Bronchial epithelial cell (primary cell): Measurements from ENCODE around the gene KMO. TPM values are rescaled to one million over a fixed set of nuclear protein-coding genes. Genes with fewer than 3 reads are reported as not detected.

ENCODE experiments used
- DNase-seq: peaks from one replicate; pipeline ENCODE4 v3.0.0-alpha.2; 2010; ENCODE audit warnings: low read depth
- FAIRE-seq: peaks from 2 replicates; lab custom pipeline; 2011; peaks lifted over from hg19 to GRCh38; lab: Jason Lieb, UNC
- H3K27me3 ChIP-seq: 2 replicates; pipeline ENCODE4 v1.5.1; 2011; ENCODE audit warnings: low read length; ENCODE audit not compliant: control insufficient read depth, insufficient read depth
- H3K36me3 ChIP-seq: 2 replicates; pipeline ENCODE4 v1.5.1; 2011; ENCODE audit warnings: low read length; ENCODE audit not compliant: control insufficient read depth, insufficient read depth
- H3K4me3 ChIP-seq: 2 replicates; pipeline ENCODE4 v1.5.1; 2011; ENCODE audit warnings: mild to moderate bottlenecking, low read depth, low read length, control low read depth
- total RNA-seq: library from RNA; depleted of rRNA; stranded (reverse); fragments of >200 nt; gene quantifications from 2 replicates; pipeline ENCODE4 v1.2.1, GENCODE V29; 2014
- TF ChIP-seq, protein P1 (sequence below): IDR thresholded peaks from 2 replicates; pipeline ENCODE4 v1.5.1; 2011; ENCODE audit warnings: mild to moderate bottlenecking, moderate library complexity, low read length, control low read depth, inconsistent platforms; ENCODE audit not compliant: insufficient read depth, severe bottlenecking

The KMO gene
- total RNA-seq, 1 donor from 2014 or later = not detected

DNA sequence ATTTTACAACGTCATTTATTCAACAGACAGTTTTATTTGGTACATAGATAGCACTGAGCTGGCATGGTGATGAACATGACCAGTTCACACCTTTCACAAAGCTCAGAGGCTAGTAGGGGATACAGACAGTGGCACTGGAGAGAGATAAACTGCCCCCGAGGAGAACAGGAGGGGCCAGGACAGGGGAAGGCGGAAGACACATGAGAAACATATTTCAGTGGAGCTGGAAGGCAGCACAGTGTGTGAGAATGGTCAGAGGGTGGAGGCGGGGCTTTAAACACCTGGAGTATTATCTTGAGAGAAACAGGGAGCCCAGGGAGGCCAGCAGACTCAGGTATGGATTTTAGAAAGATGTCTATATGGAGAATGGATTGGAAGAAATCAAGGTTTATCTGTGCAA is 58.5 kb downstream of the KMO start:
- Histone ChIP-seq H3K36me3 (no peaks in the 10 kb centered on the region), H3K27me3 (no peaks in the 10 kb centered on the region), H3K4me3 (no peak overlapping the region)
- FAIRE-seq = no peak
- TF ChIP-seq, protein P1, sequence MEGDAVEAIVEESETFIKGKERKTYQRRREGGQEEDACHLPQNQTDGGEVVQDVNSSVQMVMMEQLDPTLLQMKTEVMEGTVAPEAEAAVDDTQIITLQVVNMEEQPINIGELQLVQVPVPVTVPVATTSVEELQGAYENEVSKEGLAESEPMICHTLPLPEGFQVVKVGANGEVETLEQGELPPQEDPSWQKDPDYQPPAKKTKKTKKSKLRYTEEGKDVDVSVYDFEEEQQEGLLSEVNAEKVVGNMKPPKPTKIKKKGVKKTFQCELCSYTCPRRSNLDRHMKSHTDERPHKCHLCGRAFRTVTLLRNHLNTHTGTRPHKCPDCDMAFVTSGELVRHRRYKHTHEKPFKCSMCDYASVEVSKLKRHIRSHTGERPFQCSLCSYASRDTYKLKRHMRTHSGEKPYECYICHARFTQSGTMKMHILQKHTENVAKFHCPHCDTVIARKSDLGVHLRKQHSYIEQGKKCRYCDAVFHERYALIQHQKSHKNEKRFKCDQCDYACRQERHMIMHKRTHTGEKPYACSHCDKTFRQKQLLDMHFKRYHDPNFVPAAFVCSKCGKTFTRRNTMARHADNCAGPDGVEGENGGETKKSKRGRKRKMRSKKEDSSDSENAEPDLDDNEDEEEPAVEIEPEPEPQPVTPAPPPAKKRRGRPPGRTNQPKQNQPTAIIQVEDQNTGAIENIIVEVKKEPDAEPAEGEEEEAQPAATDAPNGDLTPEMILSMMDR = no peak
- no peak for DNase-seq

DNA sequence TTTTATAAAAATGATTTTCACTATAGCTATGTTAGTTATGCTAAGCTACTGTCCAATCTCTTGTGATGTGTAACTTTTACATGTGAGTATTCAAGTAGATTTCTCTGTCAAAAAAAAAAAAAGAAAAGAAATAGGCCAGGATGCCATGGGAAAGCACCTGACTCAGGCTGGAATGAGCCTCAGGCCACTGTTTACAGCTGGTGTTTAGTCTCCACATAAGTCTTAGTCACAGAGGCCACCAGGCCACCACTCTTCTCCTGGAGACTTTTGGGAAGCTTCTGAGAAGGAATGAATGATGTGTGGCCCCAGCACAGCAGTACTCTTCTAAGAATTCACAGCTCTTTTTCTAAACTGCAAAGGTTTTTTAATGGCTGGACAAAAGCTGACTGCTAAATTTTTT is 59.1 kb downstream of the KMO start:
- no peaks in the 10 kb centered on the region for H3K27me3 ChIP-seq
- TF ChIP-seq, protein P1 = no peak
- no peaks in the 10 kb centered on the region for H3K36me3 ChIP-seq
- no peak overlapping the region for H3K4me3 ChIP-seq
- FAIRE-seq (no peak), DNase-seq (peak; percentile 92)

DNA sequence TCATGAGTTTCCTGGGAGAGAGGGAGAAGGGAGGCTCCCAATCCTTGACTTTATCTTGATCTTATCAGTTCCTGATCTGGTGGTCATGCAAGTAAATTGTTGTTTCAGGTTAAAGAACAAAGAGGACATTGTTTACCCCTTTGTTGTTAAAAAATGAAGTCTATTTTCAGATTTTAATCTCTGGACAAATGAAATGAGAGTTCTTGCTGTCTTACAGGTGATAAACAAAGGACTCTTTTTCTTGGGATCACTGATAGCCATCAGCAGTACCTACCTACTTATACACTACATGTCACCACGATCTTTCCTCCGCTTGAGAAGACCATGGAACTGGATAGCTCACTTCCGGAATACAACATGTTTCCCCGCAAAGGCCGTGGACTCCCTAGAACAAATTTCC is 59.6 kb downstream of the KMO start:
- FAIRE-seq (no peak), DNase-seq (peak; percentile 17)
- Histone ChIP-seq H3K27me3 (no peaks in the 10 kb centered on the region), H3K4me3 (no peak overlapping the region), H3K36me3 (no peaks in the 10 kb centered on the region)
- TF ChIP-seq, protein P1 = no peak

DNA sequence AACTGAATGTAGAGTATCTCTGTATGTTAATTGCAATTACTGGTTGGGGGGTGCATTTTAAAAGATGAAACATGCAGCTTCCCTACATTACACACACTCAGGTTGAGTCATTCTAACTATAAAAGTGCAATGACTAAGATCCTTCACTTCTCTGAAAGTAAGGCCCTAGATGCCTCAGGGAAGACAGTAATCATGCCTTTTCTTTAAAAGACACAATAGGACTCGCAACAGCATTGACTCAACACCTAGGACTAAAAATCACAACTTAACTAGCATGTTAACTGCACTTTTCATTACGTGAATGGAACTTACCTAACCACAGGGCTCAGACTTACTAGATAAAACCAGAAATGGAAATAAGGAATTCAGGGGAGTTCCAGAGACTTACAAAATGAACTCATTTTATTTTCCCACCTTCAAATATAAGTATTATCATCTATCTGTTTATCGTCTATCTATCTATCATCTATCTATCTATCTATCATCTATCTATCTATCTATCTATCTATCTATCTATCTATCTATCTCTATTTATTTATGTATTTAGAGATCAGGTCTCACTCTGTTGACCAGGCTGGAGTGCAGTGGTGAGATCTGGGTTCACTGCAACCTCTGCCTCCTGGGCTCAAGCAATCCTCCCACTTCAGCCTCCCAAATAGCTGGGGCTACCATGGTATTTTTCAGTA is 60.2 kb downstream of the KMO start:
- Histone ChIP-seq H3K27me3 (no peaks in the 10 kb centered on the region), H3K36me3 (no peaks in the 10 kb centered on the region), H3K4me3 (no peak overlapping the region)
- peak; percentile 68 for FAIRE-seq
- peak; percentile 99 for DNase-seq
- TF ChIP-seq, protein P1 = no peak

DNA sequence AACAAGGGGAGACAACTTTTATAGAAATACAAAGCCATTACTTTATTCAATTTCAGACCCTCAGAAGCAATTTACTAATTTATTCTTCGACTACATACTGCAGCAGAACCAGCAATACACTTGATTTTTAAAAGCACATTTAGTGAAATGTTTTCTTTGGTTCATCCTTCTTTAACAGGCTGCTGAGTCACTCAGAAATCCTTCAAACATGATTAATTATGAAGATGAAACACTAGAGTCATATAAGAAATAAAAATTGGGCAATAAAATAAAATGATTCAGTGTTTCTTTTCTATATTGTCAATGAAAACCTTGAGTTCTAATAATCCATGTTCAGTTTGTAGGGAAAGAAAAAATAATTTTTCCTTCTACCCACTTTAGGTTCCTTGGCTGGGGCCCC is 61.0 kb downstream of the KMO start:
- DNase-seq (peak; percentile 75), FAIRE-seq (no peak)
- H3K36me3 ChIP-seq = peaks cover 1% of the 10 kb centered on the region
- TF ChIP-seq, protein P1 = no peak
- no peaks in the 10 kb centered on the region for H3K27me3 ChIP-seq
- no peak overlapping the region for H3K4me3 ChIP-seq

DNA sequence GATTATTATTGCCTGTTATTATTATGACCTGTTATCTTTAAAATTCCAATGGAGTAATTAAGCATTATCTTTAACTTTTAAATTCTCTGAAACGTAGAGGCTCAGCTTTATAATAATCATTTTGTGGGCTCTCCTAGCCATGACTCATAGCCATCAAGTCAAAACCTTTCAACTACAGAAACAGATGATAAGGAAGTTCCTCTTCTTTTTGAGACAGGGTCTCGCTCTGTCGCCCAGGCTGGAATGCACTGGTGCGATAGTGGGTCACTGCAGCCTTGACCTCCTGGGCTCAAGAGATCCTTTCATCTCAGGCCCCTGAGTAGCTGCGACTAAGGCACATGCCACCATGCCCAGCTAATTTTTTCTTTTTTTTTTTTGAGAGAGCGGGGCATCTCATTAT is 64.5 kb downstream of the KMO start:
- TF ChIP-seq, protein P1 = no peak
- no peak for DNase-seq
- Histone ChIP-seq H3K4me3 (no peak overlapping the region), H3K27me3 (no peaks in the 10 kb centered on the region), H3K36me3 (peaks cover 1% of the 10 kb centered on the region)
- no peak for FAIRE-seq
